DMS79 treated with DMSO at 0.1 percent for 48 hours (cell line): Measurements from ENCODE around the gene NTN1.

ENCODE experiments used
- DNase-seq: peaks from one replicate; lab custom pipeline; 2025; lab: John Stamatoyannopoulos, UW

NTN1 gene

GRCh38 chr17:9162275-9162985 lies 141.1 kb downstream of the NTN1 start:
- no peak for DNase-seq

- no peak for DNase-seq
Measured at GRCh38 chr17:9166788-9167187, 145.5 kb downstream of the NTN1 start.

GRCh38 chr17:9167379-9167778 lies 146.1 kb downstream of the NTN1 start:
- no peak for DNase-seq

- DNase-seq: no peak
Measured at GRCh38 chr17:9169116-9169515, 147.8 kb downstream of the NTN1 start.

- DNase-seq: no peak
Measured at GRCh38 chr17:9170336-9170735, 149.0 kb downstream of the NTN1 start.

GRCh38 chr17:9170853-9171252 lies 149.5 kb downstream of the NTN1 start:
- DNase-seq: no peak

- no peak for DNase-seq
Measured at GRCh38 chr17:9173386-9173983, 152.2 kb downstream of the NTN1 start.

GRCh38 chr17:9174312-9174711 lies 153.0 kb downstream of the NTN1 start:
- no peak for DNase-seq

GRCh38 chr17:9174779-9175574 lies 153.7 kb downstream of the NTN1 start:
- DNase-seq: no peak

- DNase-seq: no peak
Measured at GRCh38 chr17:9175700-9176467, 154.6 kb downstream of the NTN1 start.

- DNase-seq: no peak
Measured at GRCh38 chr17:9177212-9177611, 155.9 kb downstream of the NTN1 start.

GRCh38 chr17:9178319-9178718 lies 157.0 kb downstream of the NTN1 start:
- no peak for DNase-seq

GRCh38 chr17:9179602-9180001 lies 158.3 kb downstream of the NTN1 start:
- DNase-seq: no peak

GRCh38 chr17:9181640-9182039 lies 160.3 kb downstream of the NTN1 start:
- DNase-seq: no peak

- no peak for DNase-seq
Measured at GRCh38 chr17:9183306-9183705, 162.0 kb downstream of the NTN1 start.

- DNase-seq: no peak
Measured at GRCh38 chr17:9185142-9185541, 163.8 kb downstream of the NTN1 start.

- no peak for DNase-seq
Measured at GRCh38 chr17:9185688-9186284, 164.5 kb downstream of the NTN1 start.

GRCh38 chr17:9187828-9188227 lies 166.5 kb downstream of the NTN1 start:
- no peak for DNase-seq

GRCh38 chr17:9188367-9188766 lies 167.1 kb downstream of the NTN1 start:
- no peak for DNase-seq

GRCh38 chr17:9189870-9190269 lies 168.6 kb downstream of the NTN1 start:
- DNase-seq: no peak

GRCh38 chr17:9192010-9192409 lies 170.7 kb downstream of the NTN1 start:
- DNase-seq: no peak

- DNase-seq: no peak
Measured at GRCh38 chr17:9195411-9195810, 174.1 kb downstream of the NTN1 start.
